ENCODE data around the gene GLIS2.

Gene GLIS2

DNA sequence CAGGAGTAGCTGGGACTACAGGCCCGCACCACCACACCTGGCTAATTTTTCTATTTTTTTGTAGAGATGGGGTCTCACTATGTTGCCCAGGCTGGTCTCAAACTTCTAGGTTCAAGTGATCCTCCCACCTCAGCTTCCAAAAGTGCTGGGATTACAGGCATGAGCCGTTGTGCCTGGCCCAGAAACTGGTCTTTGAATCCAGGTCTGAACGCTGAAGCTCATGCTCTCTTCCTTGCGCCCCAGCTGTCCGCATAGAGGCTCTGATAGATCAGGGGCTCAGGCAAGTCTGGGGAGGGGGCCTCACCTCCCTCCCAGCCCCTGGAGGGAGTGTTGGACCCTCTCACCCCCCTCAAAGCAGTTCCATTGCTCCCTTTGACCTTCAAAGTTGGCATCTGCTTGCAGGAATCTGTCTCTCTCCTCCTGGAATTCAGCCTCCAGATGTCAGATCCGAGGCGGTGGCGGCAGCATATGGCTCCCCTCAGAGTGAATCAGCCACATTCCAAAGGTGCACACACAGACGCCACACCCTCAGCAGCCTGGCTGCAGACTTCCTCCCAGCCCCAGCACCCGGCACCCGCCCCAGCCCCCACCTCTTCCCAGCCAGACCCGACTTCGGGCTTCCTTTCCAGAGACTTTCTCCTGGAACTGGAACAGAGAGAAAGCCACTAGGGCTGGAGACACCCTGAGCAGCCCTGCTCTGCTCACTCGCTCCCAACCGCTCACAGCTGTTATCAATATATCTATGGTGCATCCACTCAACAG, 16.9 kb upstream of the GLIS2 start:
- DNase-seq, result no peak

DNA sequence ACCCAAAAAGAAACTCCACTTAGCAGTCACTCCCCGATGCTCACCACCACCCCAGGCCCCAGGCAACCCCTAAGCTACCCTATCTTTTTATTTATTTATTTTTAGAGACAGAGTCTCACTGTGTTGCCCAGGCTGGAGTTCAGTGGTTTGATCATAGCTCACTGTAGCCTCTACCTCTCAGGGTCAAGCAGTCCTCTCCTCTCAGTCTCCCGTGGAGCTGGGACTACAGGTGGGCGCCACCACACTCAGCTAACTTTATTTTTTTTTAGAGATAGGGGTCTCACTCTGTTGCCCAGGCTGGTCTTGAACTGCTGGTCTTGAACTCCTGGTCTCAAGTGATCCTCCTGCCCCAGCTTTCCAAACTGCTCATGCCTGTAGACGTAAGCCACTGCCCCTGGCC, 14.7 kb upstream of the GLIS2 start:
- no peak for DNase-seq

DNA sequence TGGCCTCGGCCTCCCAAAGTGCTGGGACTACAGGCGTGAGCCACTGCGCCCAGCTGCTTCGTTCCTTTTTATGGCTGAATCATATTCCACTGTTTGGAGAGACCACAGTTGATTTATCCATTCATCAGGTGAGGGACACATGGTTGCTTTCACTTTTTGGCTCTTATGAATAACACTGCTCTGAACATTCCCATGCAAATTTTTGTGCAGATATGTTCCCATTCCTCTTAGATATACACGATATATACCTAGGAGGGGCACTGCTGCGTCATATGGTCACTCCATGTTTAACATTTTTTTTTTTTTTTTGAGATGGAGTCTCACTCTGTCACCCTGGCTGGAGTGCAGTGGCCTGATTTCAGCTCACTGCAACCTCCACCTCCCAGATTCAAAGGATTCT, 13.9 kb upstream of the GLIS2 start:
- DNase-seq, result no peak

DNA sequence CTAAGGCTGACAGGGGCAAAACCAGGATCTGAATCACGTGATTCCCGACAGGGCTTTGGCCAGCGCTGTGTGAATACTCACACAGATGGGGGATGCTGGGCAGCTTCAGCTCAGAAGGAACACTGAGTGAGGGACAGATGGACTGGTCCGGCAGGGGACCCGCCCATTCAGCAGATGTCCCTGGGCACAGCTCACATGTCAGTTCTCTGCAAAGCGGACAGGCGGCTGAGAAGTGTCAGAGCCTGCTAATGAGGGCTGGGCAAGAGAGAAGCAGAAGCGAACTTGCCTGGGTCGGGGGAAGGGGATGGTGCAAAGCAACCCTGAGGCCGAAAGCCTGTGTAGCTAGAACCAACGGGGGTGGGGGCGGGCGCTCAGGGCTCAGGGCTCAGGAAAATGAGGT, 11.9 kb upstream of the GLIS2 start:
- no peak for DNase-seq

DNA sequence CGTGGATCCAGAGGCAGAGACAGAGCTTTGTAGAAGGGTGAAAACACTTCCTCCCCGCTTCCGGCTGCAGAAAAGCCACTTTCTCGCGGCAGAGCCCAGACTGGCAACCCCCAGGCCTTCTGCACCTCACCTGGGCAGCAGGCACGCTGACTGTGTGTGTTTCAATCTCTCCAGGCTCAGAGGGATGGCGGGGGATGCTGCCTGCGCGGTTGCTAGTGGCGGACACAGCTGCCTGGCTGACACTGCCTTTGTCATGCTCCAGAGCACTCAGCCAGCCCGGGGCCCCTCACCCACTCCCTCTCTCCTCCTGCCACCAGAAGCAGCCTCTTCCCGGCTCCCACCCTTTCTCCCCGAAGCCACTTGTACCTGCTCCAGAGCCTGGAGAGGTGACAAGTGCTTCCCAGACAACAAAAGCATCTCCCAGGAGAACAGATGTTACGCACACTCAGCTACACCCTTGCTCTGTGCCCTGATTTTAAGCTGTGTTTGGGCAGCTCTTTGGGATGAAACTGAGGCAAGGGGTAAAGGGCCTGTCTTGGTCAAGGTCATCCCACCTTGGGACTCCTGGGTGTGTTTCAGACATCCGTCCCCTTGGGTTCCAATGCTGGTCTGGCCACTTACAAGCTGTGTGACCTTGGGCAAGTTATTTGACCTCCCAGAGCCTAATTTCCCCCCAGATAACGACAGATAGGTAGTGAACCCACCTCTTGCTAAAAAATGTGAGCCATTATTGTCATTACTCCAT, 9.2 kb upstream of the GLIS2 start:
- DNase-seq, result no peak

DNA sequence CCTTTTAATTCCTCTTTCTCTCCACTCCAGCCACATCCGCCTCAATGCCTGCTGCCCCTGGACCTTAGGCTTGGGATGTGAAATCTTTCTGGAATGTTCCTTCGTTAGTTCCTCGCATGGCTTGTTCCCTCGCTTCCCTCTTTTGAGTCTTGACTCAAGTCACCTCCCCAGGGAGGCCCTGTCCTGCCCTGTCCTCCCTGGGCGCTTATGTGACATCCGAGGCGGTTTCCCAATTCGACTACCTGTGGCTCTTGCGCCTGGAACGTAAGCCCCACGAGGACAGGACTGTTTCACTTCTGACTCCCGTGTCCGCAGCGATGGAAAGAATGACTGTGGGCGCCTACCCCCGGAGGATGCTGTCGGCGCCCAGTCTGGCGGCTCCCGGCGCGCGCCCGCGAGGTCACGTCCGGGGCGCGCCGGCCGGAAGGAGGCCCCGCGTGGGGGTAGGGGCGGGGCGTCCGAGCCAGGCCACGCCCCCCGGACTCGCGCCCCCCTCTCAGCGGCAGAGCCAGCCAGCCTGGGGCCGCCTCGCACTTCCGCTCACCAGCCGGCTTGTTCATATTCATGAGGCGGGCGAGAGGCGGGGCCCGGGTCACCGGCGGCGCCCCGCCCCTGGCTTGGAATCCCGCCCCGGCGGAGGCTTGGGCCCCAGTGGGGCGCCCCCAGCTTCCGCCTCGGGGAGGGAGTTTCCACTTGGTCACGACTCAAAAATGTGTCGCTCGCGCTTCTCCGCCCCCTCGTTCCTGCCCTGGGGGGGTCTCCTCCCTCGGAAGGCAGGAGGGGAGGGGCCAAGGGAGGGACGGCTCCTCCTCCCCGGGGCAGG, 8.4 kb upstream of the GLIS2 start:
- DNase-seq, result peak; percentile 87 to 97 (median 94)

DNA sequence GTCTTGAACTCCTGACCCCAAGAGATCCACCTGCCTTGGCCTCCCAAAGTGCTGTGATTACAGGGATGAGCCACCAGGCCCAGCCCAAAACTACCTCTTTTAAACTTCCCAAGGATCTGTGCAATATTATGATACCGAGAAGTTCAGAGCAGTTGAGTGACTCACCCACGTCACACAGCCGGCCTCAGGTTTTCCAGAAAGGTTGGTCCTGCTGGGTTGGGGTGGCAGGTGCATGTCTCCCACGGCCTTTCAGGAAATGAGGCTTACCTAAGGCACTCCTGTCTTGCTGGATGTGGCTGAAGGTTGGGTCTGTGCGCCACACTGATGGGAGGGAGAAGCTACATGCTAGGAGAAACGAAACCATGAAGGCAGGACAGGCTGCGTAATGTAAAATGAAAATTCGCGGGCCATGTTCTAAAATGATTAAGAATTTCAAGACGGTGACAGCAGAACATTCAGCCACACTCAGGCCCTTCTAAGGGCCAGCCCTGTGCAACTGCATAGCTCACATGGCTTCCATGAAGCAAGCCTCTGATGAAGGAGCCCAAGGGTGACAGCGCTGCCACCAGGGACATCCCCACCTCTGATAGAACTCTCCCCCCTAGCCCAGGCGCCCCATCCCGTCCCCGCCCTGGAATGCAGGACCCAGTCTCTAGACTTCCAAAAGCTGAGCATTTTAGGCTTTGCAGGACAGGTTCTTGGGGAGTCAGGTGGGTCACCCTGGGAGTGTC, 6.6 kb upstream of the GLIS2 start:
- DNase-seq, result no peak

DNA sequence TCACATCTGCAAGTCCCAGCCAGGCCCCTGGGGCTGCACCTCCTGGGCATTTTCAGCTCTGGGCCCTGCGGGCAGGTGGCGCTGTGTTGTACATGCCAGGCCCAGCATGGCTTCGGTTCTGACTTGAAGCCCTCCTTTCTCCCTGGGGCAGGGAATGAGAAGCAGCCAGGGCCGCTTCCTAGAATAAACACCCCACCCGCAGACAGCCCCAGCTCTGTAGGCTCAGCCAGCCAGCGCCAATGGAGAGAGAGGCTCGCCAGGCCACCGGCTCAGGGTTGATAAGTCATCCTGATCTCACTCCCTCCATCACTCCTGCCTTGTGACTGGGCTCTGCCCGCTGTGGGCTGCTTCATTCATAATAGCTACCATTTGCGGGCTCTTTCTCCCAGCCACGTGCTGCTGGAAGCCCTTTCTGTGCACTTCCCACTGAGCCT, 6.0 kb upstream of the GLIS2 start:
- DNase-seq, result peak in 2 of 4 experiments; percentile 19 to 31

DNA sequence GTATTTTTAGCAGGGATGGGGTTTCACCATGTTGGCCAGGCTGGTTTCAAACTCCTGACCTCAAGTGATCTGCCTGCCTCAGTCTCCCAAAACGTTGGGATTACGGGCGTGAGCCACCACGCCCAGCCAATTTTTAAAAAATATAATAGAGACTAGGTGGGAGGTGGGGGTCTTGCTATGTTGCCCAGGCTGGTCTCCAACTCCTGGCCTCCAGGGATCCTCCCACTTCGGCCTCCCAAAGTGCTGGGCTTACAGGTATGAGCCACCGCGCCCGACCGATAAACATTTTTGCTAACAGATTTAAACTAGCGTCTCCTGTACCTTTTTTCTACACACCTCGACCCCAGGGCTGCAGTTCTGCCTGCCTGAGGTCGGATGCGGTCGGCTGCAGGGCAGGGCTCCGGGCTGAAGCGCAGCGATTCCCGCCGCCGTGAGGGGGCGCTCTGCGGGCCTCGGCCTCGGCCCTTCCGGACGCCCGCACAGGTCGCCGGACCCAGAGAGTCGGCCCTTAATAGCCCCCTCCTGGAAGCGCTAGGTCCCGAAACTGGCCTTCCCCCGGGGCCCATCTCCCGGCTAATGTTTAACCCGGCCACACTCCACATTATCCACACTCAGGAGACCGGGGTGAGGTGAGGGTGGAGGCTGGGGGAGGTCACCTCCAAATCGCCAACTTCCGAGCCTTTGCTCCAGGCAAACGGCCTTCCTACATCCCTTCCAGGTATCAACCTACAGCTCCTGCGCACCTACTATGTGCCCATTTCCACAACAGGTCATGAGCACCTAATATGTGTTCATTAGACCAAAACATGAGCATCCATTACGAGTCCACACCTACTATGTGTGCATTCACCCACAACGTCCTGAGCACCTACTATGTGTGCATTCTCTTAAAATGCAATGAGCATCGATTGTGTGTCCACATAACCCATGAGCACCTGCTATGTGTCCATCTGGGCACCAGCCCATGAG, 2.0 kb upstream of the GLIS2 start:
- no peak for DNase-seq

DNA sequence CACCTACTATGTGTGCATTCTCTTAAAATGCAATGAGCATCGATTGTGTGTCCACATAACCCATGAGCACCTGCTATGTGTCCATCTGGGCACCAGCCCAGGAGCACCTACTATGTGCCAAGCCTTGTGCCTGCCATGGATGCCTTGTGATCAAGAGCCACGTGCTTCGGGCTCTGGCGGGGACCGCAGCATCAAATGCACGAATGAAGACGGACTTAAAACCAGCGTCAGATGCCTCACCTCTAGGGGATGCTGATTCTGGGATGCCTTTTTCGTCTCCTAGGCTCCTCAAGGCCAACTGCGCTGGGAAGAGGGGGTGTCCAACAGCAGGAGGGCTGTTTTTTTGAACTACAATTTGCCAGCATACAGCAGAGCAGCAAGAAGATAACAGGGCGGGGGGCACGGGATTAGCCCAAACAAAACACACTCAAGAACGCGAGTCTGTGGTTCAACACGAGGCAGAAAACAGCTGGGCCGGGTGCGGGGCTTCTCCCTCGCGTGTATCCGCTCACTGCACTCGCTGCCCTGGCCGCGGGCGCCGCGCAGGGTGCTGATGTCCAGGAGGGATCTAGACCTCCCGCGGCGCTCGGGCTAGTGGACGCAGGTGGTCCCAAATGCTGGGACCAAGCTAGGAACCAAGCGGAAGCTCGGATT, 1.2 kb upstream of the GLIS2 start:
- no peak for DNase-seq

DNA sequence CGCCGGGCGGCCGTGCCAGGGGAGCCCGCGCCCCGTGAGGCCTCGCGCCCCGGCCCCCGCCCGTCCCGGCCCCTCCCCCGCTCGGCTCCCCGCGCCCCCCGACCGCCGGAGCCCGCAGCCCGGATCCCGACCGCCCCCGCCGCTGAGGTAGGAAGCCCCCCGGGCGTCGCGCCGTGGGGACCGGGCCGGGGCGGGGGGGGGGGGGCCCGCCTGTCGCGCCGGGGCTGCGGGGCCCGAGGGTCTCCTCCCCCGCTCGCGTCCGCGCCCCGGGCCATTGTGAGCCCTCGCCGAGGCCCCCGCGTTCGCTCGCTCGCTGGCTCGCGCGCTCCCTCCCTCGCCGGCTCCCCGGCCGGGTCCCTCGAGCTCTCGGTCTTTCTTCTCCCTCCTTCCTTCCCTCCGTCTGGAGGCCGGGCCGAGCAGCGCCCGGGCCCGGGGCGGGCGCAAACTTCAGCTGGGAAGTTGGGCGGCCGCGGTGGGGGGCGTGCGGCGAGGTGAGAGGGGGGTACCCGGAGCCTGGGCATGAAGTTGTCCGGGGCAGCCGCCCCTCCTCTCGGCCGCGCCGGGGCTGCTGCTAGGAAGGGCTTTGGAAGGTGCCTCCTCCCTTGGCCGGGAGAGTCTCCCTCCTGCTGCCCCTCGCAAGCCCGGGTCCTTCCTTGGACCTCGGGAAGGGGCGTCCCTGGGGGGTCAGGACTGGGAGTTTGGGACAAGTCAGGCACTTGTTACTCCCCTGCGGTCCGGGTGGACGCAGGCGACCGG, 419 bp downstream of the GLIS2 start:
- no peak for DNase-seq

DNA sequence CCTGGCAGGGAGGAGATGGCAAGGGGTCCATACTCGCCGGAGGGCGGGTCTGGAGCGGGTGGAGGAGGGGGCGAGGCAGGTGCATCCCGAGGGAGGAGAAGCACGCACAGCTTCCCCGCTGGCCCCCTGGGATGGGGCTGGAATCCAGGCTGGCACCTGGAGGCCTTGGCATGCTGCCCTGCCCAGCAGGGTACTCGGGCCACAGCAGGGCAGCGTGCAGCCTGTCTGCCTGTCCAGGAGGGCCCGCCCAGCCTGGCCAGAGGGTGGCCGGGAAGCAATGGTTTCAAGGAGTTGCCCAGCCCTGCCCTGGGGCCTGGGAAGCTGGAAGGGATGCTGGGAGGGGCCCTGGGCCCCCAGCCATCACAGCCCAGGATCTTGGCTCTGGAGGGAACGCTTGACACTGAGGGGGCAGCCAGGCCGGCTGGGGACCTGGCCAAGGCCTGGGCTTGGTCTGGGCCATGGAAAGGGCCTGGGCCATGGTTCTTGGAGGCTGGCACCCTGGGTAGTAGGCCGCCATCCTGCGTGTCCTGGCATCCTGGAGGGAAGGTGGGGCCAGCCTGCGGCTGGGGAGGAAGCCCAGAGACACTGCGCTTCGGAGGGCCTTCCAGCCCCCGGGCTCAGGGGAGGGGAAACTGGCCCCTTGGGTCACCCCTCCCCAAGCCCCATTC, 1.1 kb downstream of the GLIS2 start:
- DNase-seq, result no peak

DNA sequence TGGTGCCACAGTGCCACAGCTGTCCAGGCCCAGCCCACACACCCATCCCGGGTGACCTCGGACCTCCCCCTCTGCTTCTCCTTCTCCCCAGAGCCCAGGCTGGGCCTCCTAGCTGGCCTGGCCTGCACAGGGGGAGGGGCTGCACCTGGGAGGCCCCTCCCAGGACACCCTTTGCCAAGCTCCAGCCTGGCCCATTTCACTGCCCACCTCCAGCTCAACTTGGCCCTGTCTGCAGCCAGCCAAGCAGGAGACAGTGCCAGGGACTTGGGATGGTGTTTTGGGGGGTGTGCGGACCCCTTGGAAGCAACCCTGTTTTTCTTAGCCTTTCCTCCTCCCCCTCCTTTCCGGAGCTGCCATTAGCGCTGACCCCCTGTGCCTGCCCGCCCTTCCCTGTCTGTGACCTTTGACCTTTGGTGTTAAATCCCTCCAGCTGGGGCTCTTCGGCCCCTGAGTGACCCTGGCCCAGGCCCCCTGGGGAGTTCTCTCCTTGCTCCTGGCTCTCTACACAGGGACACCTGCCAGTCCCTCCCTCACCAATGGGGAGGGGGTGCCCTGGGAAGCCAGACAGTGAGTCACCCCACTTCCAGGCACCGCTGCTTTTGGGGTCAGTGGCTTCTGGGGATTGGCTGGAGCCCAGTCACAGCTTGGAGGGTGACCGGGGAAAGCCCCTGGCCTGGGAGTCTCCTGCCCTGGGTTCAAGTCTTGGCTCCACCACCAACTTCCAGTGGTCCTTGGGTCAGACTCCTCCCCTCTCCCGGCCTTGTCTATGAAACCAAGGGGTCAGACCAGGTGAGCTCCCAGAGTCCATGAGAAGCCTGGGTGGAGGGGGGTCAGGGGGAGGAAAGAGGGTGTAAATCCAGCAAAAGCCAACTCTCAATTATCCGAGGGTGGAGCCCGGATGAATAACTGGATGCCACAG, 1.9 kb downstream of the GLIS2 start:
- DNase-seq, result no peak

DNA sequence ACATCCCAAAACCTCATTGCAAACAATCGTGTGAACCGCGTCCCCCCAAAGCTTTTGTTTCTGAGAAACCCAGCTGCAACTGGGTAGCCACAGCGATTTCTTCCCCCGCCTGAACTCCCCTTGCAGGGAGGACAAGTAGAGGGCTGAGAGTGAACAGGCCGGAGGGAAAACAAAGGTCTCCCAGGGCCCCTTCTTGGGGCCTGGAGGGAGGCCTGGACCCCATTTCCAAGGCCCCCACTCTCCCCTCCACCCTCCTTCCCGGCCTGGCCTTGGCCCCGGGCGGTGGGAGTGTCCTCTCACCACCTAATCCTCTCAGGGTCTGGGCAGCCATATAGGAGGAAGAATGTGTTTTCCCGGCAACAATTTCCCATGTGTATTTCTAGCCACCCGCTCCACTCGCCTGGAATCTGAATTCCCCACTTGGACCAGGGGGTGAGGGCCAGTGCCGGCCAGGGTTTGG, 2.6 kb downstream of the GLIS2 start:
- no peak for DNase-seq

DNA sequence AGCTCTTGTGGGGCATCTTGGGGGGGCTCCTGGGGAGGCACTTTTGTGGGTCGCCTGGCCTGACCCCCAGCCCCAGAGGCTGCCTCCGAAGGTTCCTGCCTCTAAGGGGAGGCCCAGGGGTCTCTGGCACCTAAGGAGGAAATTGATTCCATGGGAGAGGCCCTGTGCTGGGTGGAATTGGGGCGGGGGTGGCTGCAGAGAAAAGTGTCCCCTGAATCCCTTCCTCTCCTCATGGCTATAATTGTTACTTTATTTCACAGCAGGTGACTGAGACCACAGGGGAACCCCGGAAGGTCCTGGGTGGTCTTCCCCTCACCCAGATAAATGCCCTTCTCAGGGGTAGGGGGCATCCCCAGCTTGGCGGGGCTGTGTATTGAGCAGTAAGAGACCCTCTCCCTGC, 3.1 kb downstream of the GLIS2 start:
- DNase-seq, result no peak

DNA sequence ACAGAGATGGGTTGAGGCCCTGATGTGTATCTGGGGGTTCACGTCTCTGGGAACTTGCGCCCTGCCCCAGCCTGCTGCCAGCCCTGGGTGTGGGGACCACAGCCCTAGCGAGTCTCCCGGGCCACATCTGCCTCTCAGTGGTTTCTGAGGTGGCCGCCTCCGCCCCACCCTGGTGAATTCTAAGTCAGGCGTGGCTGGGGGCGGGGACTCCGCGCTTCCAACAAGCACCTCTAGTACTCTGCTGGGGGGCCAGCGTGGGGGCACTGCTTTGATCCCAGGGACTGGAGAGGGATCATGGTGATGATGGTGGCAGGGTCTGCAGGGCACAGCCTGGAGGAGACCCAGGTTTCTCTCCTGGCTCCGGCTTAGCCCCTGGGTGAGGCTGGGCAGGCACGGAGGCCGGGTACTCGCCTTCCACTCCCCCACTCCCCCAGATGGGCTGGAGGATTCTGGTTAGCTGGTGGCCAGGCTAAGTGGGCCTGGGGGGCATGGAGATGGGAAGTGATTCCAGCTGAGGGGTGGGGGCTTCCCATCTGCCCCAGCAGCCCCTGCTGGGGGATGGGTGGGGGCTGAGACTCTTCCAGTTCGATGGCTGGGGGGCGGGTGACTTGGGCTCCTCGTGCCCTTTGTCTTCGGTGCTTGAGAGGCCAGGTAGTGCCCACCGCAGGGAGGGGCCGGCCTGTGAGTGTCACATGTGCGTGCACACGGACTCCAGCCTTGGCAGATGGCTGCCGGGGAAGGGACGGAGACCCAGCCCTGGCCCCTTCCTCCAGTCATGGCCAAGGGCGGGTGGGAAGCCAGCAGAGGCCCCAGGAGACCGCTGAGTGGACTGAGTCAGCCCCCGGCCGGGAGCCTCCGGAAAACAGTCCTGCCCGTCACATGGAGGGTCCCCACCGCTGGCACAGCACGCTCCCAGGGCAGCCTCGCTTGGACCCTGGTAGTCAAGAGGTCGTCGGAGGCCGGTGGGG, 3.9 kb downstream of the GLIS2 start:
- DNase-seq, result no peak

DNA sequence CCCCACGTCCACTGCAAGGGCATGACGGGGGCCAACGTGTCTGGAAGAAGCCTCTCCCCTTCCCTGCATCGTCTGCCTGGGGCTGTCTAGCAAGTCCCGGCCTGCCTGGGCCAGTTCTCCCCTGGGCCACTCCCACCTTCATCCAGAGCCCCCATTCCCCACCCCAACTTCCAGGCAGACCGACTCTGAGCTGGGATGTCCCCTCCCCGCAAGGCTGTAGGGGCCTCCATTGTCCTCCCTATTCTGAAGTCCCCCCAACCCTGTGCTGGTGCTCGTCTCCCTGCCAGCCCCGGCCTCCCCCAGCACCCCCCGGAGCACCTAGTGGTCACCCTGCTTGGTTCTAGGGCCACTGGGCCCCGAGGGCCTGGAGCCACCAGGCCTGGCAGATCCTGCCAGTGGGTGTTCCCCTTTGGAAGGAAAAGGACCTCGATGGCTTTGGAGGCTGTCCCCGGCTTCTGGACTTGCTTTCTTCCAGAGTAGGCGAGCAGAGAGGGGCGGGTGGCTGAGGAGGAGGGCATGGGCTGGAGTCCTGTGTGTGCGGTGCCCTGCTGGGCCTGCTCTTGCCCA, 4.8 kb downstream of the GLIS2 start:
- no peak for DNase-seq
